Measurements from ENCODE around the gene BAAT.

- TF ChIP-seq EZH2 (IDR thresholded peaks at IDR 0.05; ENCODE audit: insufficient read depth, low read length) (no peak), CTCF (IDR thresholded peaks at IDR 0.05; ENCODE audit: insufficient read depth, low read depth, low read length) (no peak)
Measured at GRCh38 chr9:101414839-101415238, 30.0 kb upstream of the BAAT start.

Data from astrocyte (in vitro differentiated cells and primary cell).